Activated naive CD4-positive, alpha-beta T cell treated with anti-CD3 and anti-CD28 coated beads, Interleukin-2, amount 10 ng/mL, durations not matched to agents 7 days and 5 days (primary cell): ENCODE data around the gene ACOXL.

Experiments used
- CTCF ChIA-PET: fragments of 350-600 bp; sonication (Branson Sonifier 250); formaldehyde crosslinking; loops from one replicate; lab custom pipeline; 2021; ENCODE audit warnings: antibody characterized with exemption; lab: Charles Lee
- DNase-seq: peaks from one replicate; pipeline ENCODE4 v3.0.0-alpha.2; 2020
- H3K27ac Mint-ChIP-seq: one replicate; pipeline ENCODE4 v1.8.0; 2021; ENCODE audit warnings: mild to moderate bottlenecking, moderate library complexity, mixed read lengths
- H3K27me3 Mint-ChIP-seq: one replicate; pipeline ENCODE4 v1.8.0; 2021; ENCODE audit warnings: mild to moderate bottlenecking, mixed read lengths
- H3K36me3 Mint-ChIP-seq: one replicate; pipeline ENCODE4 v1.8.0; 2021; ENCODE audit warnings: mixed read lengths
- H3K4me1 Mint-ChIP-seq: one replicate; pipeline ENCODE4 v1.8.0; 2021; ENCODE audit warnings: mixed read lengths
- H3K4me3 Mint-ChIP-seq: one replicate; pipeline ENCODE4 v1.8.0; 2021; ENCODE audit warnings: mild to moderate bottlenecking, moderate library complexity, mixed read lengths
- H3K9me3 Mint-ChIP-seq: one replicate; pipeline ENCODE4 v1.8.0; 2021; ENCODE audit warnings: mixed read lengths

ACOXL gene

DNA sequence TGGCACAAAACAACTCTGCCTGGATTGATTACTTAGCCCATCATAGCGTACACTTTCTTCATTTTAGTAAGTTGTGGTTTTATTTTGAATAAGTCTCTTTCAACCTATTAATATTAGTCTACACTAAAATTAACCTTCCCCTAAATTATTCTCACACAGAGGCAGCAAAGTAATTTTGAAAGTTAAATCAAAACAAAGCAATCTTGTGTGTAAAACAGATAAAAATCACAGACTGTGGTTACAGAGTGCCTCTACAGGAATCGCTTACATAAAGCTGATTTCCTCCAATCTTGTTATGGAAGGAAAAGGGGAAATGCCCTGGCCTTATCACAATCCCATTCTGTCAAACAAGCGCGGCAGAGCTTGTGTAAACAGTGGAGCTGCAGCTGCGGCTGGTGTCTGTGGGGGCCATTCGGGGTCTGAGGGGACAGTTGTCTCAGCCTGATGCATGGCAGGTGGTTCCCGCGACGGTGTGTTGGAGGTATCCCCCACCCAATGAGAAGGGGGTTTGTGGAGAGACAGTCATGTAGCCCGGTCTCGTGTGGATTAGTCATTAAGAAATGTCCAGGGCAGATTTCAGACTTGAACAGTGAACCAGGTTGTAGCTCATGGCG is 430.5 kb downstream of the ACOXL start:
- H3K27me3 Mint-ChIP-seq = peaks cover 5% of the 10 kb centered on the region
- H3K27ac Mint-ChIP-seq = no peak overlapping the region

GRCh38 chr2:111164078-111164477 is 431.7 kb downstream of the ACOXL start:
- H3K27ac Mint-ChIP-seq = no peak overlapping the region
- H3K4me1 Mint-ChIP-seq = peaks cover 42% of the 10 kb centered on the region
- H3K4me3 Mint-ChIP-seq = no peak overlapping the region
- H3K36me3 Mint-ChIP-seq = peaks cover 42% of the 10 kb centered on the region
- DNase-seq = no peak
- CTCF ChIA-PET = no interaction called here
- peaks cover 5% of the 10 kb centered on the region for H3K27me3 Mint-ChIP-seq
- H3K9me3 Mint-ChIP-seq = no peaks in the 10 kb centered on the region

More for the DNA sequence above, 430.5 kb downstream of the ACOXL start:
- Mint-ChIP-seq H3K9me3 (no peaks in the 10 kb centered on the region), H3K4me1 (peaks cover 32% of the 10 kb centered on the region), H3K36me3 (peaks cover 41% of the 10 kb centered on the region), H3K4me3 (no peak overlapping the region)
- no peak for DNase-seq
- CTCF ChIA-PET = interaction anchor here (0.6 kb wide), 1 partner anchor 18 kb away, joined by 3 read pairs; no protein-coding TSS in a partner anchor

- Mint-ChIP-seq H3K9me3 (no peaks in the 10 kb centered on the region), H3K4me3 (no peak overlapping the region), H3K36me3 (peaks cover 40% of the 10 kb centered on the region), H3K27me3 (peaks cover 8% of the 10 kb centered on the region), H3K27ac (no peak overlapping the region), H3K4me1 (peaks cover 41% of the 10 kb centered on the region)
- no peak for DNase-seq
- CTCF ChIA-PET = no interaction called here
Observed at GRCh38 chr2:111165084-111165483, 432.7 kb downstream of the ACOXL start.

GRCh38 chr2:111166115-111166514 is 433.7 kb downstream of the ACOXL start:
- no peaks in the 10 kb centered on the region for H3K9me3 Mint-ChIP-seq
- CTCF ChIA-PET = no interaction called here
- DNase-seq = no peak
- no peak overlapping the region for H3K4me3 Mint-ChIP-seq
- H3K36me3 Mint-ChIP-seq = peaks cover 35% of the 10 kb centered on the region
- H3K27ac Mint-ChIP-seq = no peak overlapping the region
- peaks cover 9% of the 10 kb centered on the region for H3K27me3 Mint-ChIP-seq
- H3K4me1 Mint-ChIP-seq = peaks cover 36% of the 10 kb centered on the region

GRCh38 chr2:111167076-111167862 is 434.9 kb downstream of the ACOXL start:
- H3K36me3 Mint-ChIP-seq = peaks cover 31% of the 10 kb centered on the region
- no peak for DNase-seq
- H3K27me3 Mint-ChIP-seq = peaks cover 16% of the 10 kb centered on the region
- H3K4me1 Mint-ChIP-seq = peaks cover 34% of the 10 kb centered on the region
- CTCF ChIA-PET = interaction anchor here (1.3 kb wide), 1 partner anchor 11 kb away, joined by 4 read pairs; no protein-coding TSS in a partner anchor
- H3K9me3 Mint-ChIP-seq = no peaks in the 10 kb centered on the region
- H3K27ac Mint-ChIP-seq = no peak overlapping the region
- no peak overlapping the region for H3K4me3 Mint-ChIP-seq

- H3K27ac Mint-ChIP-seq = no peak overlapping the region
- H3K9me3 Mint-ChIP-seq = no peaks in the 10 kb centered on the region
- no peak overlapping the region for H3K4me3 Mint-ChIP-seq
- no peak for DNase-seq
- peaks cover 26% of the 10 kb centered on the region for H3K36me3 Mint-ChIP-seq
- peaks cover 19% of the 10 kb centered on the region for H3K27me3 Mint-ChIP-seq
- CTCF ChIA-PET = interaction anchor here (1.3 kb wide), 1 partner anchor 11 kb away, joined by 4 read pairs; no protein-coding TSS in a partner anchor
- peaks cover 29% of the 10 kb centered on the region for H3K4me1 Mint-ChIP-seq
Observed at GRCh38 chr2:111167863-111168162, 435.4 kb downstream of the ACOXL start.
